HG03159 (cell line): Measurements from ENCODE around the gene ARL15.

Source experiments
- ATAC-seq: cut with Tn5 transposase; IDR thresholded peaks from one replicate; pipeline ENCODE4 v1.9.1; 2021; ENCODE audit warnings: mild to moderate bottlenecking, moderate library complexity; ENCODE audit not compliant: unreplicated experiment

Gene ARL15

GRCh38 chr5:54288568-54289217, 21.7 kb downstream of the ARL15 start:
- ATAC-seq: no peak

GRCh38 chr5:54285686-54286085, 24.7 kb downstream of the ARL15 start:
- no peak for ATAC-seq

- ATAC-seq: no peak
Observed at GRCh38 chr5:54284586-54284985, 25.8 kb downstream of the ARL15 start.

- ATAC-seq: no peak
Observed at GRCh38 chr5:54282876-54283275, 27.5 kb downstream of the ARL15 start.

- no peak for ATAC-seq
Observed at GRCh38 chr5:54281960-54282692, 28.2 kb downstream of the ARL15 start.

- ATAC-seq: no peak
Observed at GRCh38 chr5:54279960-54280359, 30.4 kb downstream of the ARL15 start.

GRCh38 chr5:54278979-54279717, 31.2 kb downstream of the ARL15 start:
- no peak for ATAC-seq

- no peak for ATAC-seq
Observed at GRCh38 chr5:54278036-54278830, 32.1 kb downstream of the ARL15 start.

- no peak for ATAC-seq
Observed at GRCh38 chr5:54276048-54276447, 34.3 kb downstream of the ARL15 start.

- ATAC-seq: no peak
Observed at GRCh38 chr5:54275361-54275760, 35.0 kb downstream of the ARL15 start.

- ATAC-seq: no peak
Observed at GRCh38 chr5:54274944-54275343, 35.4 kb downstream of the ARL15 start.

GRCh38 chr5:54273715-54274114, 36.7 kb downstream of the ARL15 start:
- ATAC-seq: no peak

- no peak for ATAC-seq
Observed at GRCh38 chr5:54272746-54273145, 37.6 kb downstream of the ARL15 start.

- ATAC-seq: no peak
Observed at GRCh38 chr5:54270326-54270725, 40.0 kb downstream of the ARL15 start.

GRCh38 chr5:54264574-54264973, 45.8 kb downstream of the ARL15 start:
- no peak for ATAC-seq

- ATAC-seq: no peak
Observed at GRCh38 chr5:54263447-54263846, 46.9 kb downstream of the ARL15 start.

GRCh38 chr5:54261596-54261995, 48.8 kb downstream of the ARL15 start:
- ATAC-seq: no peak

- no peak for ATAC-seq
Observed at GRCh38 chr5:54259981-54260380, 50.4 kb downstream of the ARL15 start.

GRCh38 chr5:54259090-54259489, 51.3 kb downstream of the ARL15 start:
- no peak for ATAC-seq

- no peak for ATAC-seq
Observed at GRCh38 chr5:54257366-54258118, 52.8 kb downstream of the ARL15 start.
